Parathyroid adenoma (tissue), 2 donors: ENCODE measurements around the gene HCN4.

Experiments used
- H2AFZ ChIP-seq: fragments of 300-600 bp; sonication (generic); one replicate; pipeline ENCODE4 v1.7.0; 2017; ENCODE audit warnings: antibody characterized with exemption, mild to moderate bottlenecking
- H3K27ac ChIP-seq: fragments of 300-600 bp; sonication (generic); one replicate; pipeline ENCODE4 v1.7.0; 2017
- H3K27me3 ChIP-seq: fragments of 300-600 bp; sonication (generic); one replicate; pipeline ENCODE4 v1.7.0; 2017; ENCODE audit warnings: low read length; ENCODE audit not compliant: control insufficient read depth, insufficient read depth
- H3K36me3 ChIP-seq: fragments of 300-600 bp; sonication (generic); one replicate; pipeline ENCODE4 v1.7.0; 2017; ENCODE audit warnings: low read length; ENCODE audit not compliant: control insufficient read depth, insufficient read depth
- H3K4me1 ChIP-seq: fragments of 300-600 bp; sonication (generic); one replicate; pipeline ENCODE4 v1.7.0; 2017; ENCODE audit warnings: control low read depth
- H3K4me2 ChIP-seq: fragments of 300-600 bp; sonication (generic); one replicate; pipeline ENCODE4 v1.7.0; 2017; ENCODE audit warnings: low read length
- H3K4me3 ChIP-seq: fragments of 300-600 bp; sonication (generic); one replicate; pipeline ENCODE4 v1.7.0; 2017; ENCODE audit warnings: low read depth, low read length
- H3K79me2 ChIP-seq: fragments of 300-600 bp; sonication (generic); one replicate; pipeline ENCODE4 v1.7.0; 2017; ENCODE audit warnings: control low read depth
- H3K9ac ChIP-seq: fragments of 300-600 bp; sonication (generic); one replicate; pipeline ENCODE4 v1.7.0; 2017; ENCODE audit warnings: mild to moderate bottlenecking
- H3K9me3 ChIP-seq: fragments of 300-600 bp; sonication (generic); one replicate; pipeline ENCODE4 v1.7.0; 2017; ENCODE audit warnings: low read length; ENCODE audit not compliant: control insufficient read depth
- CTCF ChIP-seq: fragments of 300-600 bp; sonication (generic); IDR thresholded peaks from one replicate; pipeline ENCODE4 v1.7.0; 2017; ENCODE audit warnings: antibody characterized with exemption, mild to moderate bottlenecking
- donor health status: primary hyperparathyroidism.

HCN4 gene

GRCh38 chr15:73338606-73339374 lies 30.0 kb downstream of the HCN4 start:
- no peak overlapping the region for H2AFZ ChIP-seq
- H3K4me2 ChIP-seq = no peak overlapping the region
- no peaks in the 10 kb centered on the region for H3K36me3 ChIP-seq
- H3K9ac ChIP-seq = no peak overlapping the region
- no peak overlapping the region for H3K4me3 ChIP-seq
- no peak overlapping the region for H3K27ac ChIP-seq
- no peaks in the 10 kb centered on the region for H3K9me3 ChIP-seq
- TF ChIP-seq CTCF = no peak
- no peaks in the 10 kb centered on the region for H3K79me2 ChIP-seq
- no peaks in the 10 kb centered on the region for H3K27me3 ChIP-seq
- H3K4me1 ChIP-seq = no peaks in the 10 kb centered on the region

DNA sequence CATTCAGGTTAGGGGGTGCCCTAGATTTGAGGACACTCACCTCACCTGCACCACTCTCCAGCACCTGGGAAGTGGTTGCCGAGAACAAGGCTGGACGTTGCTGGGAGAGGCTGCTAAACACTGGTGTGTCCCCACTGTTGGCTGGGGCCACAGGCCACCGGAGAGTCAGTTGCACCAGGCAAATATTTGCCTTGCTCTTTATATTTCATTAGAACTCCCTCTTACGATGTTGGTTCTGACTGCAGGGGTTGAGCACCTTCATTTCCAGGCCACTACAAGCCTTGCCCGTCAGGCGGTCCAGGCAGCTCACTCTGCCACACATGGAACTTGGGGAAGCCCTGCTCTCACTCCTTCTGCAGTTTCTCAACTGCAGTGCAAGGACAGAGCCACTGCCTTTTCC lies 30.7 kb downstream of the HCN4 start:
- Histone ChIP-seq H2AFZ (no peak overlapping the region), H3K27ac (no peak overlapping the region), H3K9me3 (no peaks in the 10 kb centered on the region), H3K4me3 (no peak overlapping the region), H3K27me3 (no peaks in the 10 kb centered on the region), H3K79me2 (no peaks in the 10 kb centered on the region), H3K4me1 (no peaks in the 10 kb centered on the region), H3K4me2 (no peak overlapping the region), H3K36me3 (no peaks in the 10 kb centered on the region), H3K9ac (no peak overlapping the region)
- no peak for TF ChIP-seq CTCF

- Histone ChIP-seq H3K9ac (no peak overlapping the region), H3K36me3 (no peaks in the 10 kb centered on the region)
- TF ChIP-seq CTCF = no peak
Observed at GRCh38 chr15:73337187-73337586, 31.6 kb downstream of the HCN4 start.

DNA sequence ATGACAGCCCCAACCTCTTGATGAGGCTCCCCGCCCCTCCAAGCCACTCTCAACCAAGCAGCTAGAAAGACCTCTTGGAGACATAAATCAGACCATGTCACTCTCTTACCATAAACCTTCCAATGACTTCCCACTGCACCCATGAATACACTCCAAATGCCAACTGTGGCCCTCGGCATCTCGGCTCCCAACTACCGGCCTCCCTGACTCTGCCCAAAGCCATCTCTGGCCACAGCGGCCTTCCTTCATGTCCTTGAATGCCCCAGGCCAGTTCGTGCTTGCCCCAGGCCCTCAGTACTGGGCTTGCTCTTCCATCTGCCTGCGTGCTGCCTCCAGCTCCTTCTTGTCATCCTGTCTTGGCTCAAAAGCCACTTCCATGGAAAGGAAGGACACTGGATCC lies 32.0 kb downstream of the HCN4 start:
- no peaks in the 10 kb centered on the region for H3K36me3 ChIP-seq
- no peaks in the 10 kb centered on the region for H3K4me1 ChIP-seq
- no peak overlapping the region for H3K9ac ChIP-seq
- H3K9me3 ChIP-seq = no peaks in the 10 kb centered on the region
- no peak overlapping the region for H2AFZ ChIP-seq
- no peak overlapping the region for H3K4me2 ChIP-seq
- H3K27ac ChIP-seq = no peak overlapping the region
- H3K27me3 ChIP-seq = no peaks in the 10 kb centered on the region
- H3K4me3 ChIP-seq = no peak overlapping the region
- H3K79me2 ChIP-seq = no peaks in the 10 kb centered on the region
- no peak for TF ChIP-seq CTCF

More at GRCh38 chr15:73337187-73337586, 31.6 kb downstream of the HCN4 start:
- Histone ChIP-seq H3K9me3 (no peaks in the 10 kb centered on the region), H2AFZ (no peak overlapping the region), H3K27ac (no peak overlapping the region), H3K79me2 (no peaks in the 10 kb centered on the region), H3K4me2 (no peak overlapping the region), H3K4me3 (no peak overlapping the region), H3K4me1 (no peaks in the 10 kb centered on the region), H3K27me3 (no peaks in the 10 kb centered on the region)

DNA sequence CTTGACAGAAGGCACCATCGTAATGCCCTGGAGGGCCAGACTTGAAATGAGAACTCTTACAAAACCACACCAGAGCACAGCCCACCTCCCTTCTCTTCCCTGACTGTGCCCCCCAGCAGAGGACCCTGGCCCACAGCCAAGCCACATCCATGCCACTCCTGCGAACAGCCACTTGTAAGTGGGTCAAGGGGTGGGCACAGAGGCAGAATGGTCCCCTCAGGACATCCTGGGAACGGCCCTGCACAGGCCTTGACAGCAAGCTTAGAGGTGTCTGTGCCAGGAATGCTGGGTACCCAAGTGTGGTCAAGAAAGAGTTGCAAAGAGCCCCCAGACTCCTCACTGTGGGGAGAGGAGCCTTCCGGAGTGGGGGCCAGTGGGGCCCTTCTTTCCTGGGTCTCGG lies 33.3 kb downstream of the HCN4 start:
- Histone ChIP-seq H3K27ac (no peak overlapping the region), H3K4me3 (no peak overlapping the region)
- no peak for TF ChIP-seq CTCF

More for the DNA sequence above, 33.3 kb downstream of the HCN4 start:
- Histone ChIP-seq H3K27me3 (no peaks in the 10 kb centered on the region), H3K9me3 (no peaks in the 10 kb centered on the region), H2AFZ (no peak overlapping the region), H3K79me2 (no peaks in the 10 kb centered on the region), H3K36me3 (no peaks in the 10 kb centered on the region), H3K9ac (no peak overlapping the region), H3K4me1 (no peaks in the 10 kb centered on the region), H3K4me2 (no peak overlapping the region)
